LNCAP (cell line): ENCODE results near the gene GSN.

Experiments used
- CTCF ChIP-seq: fragments of 450-650 bp; IDR thresholded peaks from 2 replicates; pipeline ENCODE4 v1.5.1; 2017; ENCODE audit warnings: mild to moderate bottlenecking

Gene GSN

GRCh38 chr9:121313458-121314152, 45.6 kb downstream of the GSN start:
- no peak for TF ChIP-seq CTCF

DNA sequence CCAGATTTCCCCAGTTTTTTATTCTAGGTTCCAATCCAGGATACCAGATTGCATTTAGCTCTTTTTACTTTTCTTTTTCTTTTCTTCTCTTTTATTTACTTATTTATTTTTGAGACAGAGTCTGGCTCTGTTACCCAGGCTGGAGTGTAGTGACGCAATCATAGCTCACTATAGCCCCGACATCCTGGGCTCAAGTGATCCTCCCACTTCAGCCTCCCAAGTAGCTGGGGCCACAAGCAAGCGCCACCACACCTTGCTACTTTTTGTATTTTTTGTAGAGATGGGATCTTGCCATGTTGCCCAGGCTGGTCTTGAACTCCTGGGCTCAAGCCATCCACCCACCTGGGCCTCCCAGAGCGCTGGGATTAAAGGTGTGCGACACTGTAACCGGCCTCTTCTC, 48.4 kb downstream of the GSN start:
- no peak for TF ChIP-seq CTCF

- no peak for TF ChIP-seq CTCF
These were observed 49.0 kb downstream of the GSN start for GRCh38 chr9:121316852-121317373.

DNA sequence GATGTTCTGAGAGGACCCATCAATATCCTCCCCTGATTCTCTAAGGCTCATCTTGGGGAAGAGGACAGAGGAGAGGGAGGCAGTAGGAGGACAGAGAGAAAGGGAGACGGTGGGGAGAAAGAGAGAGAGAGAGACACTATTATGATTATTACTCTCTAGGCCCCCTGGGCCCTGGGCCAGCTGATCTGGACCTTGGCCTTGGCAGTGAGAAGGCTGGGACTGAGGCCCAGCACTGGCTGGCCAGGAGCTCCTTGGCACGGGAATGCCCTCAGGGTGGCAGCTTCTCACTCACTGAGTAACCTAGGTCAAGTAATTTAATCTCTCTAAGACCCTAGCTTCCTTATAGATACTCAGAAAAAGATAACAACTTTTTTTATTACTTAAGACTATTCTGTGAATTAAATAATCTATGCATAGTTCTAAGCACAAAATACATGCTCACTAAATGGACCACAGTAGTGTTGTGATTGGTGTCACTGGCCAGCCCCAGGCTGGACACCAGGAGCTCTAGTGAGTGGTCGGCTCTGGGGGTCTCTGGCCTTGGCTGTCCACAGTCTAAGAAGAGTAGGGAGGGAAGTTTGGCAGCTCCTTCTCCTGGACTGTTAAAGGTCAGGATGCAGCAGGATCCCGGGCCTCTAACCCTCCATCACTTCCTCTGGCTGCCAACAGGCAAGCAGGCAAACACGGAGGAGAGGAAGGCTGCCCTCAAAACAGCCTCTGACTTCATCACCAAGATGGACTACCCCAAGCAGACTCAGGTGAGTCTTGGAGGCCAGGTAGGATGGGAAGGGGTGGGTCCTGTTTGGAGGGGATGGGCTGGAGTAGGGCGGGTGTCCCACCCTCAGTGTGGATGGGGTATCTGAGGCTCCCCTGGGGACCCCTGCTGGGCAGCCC, 50.0 kb downstream of the GSN start:
- no peak for TF ChIP-seq CTCF

- TF ChIP-seq CTCF, result no peak
These were observed 50.8 kb downstream of the GSN start for GRCh38 chr9:121318631-121319382.

DNA sequence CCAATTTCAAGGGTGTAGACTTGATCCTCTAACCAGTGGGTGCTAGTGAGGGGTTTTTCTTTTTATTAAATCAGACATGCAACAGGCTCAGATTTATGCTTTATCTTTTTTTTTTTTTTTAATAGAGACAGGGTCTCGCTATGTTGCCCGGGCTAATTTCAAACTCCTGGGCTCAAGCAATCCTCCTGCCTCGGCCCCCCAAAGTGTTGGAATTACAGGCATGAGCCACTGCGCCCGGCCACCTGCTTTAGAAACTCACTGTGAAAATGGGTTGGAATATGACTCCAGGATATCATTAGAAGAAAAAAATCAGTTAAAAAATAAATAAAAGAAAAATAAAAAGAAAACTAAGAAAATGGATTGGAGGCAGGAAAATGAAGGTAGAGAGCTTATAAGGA, 51.4 kb downstream of the GSN start:
- TF ChIP-seq CTCF, result no peak

DNA sequence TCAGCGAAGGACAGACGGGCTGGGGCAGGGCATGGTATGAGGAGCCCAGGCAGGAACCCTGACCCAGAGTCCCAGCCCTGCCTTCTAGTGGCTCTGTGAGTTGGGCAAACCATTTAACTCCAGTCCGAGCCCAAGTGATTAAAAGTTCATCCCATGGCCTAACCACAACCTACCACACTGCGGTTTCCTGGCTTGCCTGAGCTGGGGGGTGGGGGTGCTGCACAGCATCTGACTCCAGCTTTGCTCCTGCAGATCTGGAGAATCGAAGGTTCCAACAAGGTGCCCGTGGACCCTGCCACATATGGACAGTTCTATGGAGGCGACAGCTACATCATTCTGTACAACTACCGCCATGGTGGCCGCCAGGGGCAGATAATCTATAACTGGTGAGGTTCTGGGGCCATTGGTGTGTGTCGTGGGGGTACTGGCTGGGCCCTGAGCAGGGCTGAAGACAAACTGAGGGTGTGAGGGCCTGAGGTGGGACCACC, 53.1 kb downstream of the GSN start:
- TF ChIP-seq CTCF, result no peak
